Right kidney (tissue), 1 donor: ENCODE measurements around the gene NCEH1.
"Not testable (repeated sequence)": the region's sequence is repeated elsewhere in the genome, so short reads cannot be mapped to it uniquely, and the experiment has no call there.

Experiments used
- DNase-seq: peaks from one replicate; pipeline ENCODE4 v3.0.0-alpha.2; 2016

NCEH1 gene

GRCh38 chr3:172708921-172709773 is 1.7 kb downstream of the NCEH1 start:
- no peak for DNase-seq

- DNase-seq = no peak
Measured at GRCh38 chr3:172707967-172708366, 2.9 kb downstream of the NCEH1 start.

GRCh38 chr3:172707030-172707429 is 3.8 kb downstream of the NCEH1 start:
- DNase-seq = no peak

- no peak for DNase-seq
Measured at GRCh38 chr3:172705170-172705569, 5.7 kb downstream of the NCEH1 start.

GRCh38 chr3:172704001-172704400 is 6.9 kb downstream of the NCEH1 start:
- DNase-seq = no peak

DNA sequence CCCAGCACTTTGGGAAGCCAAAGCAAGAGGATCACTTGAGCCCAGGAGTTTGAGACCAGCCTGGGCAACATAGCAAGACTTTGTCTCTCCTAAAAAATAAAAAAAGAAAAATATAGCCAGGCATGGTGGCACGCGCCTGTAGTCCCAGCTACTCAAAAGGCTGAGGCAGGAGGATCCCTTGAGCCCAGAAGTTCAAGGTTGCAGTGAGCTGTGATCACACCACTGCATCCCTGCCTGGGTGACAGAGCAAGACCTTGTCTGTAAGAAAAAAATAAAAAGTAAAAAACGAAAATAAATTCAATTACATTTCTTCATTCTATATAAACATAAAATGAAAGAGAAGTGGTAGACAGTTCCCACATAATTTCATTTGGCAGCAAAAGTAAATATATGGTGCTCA is 8.1 kb downstream of the NCEH1 start:
- DNase-seq = not testable (repeated sequence)

- no peak for DNase-seq
Measured at GRCh38 chr3:172702256-172702655, 8.6 kb downstream of the NCEH1 start.

DNA sequence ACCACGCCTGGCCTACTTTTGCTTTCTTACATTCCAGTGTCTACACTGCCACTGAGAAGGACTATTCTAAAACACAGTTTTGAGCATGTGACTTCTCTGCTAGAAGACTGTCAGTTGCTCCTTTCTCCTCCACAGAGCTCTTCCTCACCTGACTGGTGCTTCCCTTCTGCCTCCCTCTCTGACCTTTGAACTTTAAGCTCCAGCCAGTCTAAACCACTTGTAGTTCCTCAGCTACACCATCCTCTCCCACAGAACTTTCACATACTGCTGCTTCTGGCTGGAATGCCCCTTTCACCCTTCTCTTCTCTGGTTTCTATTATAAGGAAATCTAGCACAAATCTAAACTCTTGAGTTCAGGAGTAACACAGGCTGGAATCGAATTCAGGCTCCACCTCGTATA is 9.1 kb downstream of the NCEH1 start:
- DNase-seq = no peak

GRCh38 chr3:172700936-172701455 is 9.9 kb downstream of the NCEH1 start:
- DNase-seq = no peak

GRCh38 chr3:172700256-172700655 is 10.6 kb downstream of the NCEH1 start:
- DNase-seq = no peak

GRCh38 chr3:172699031-172699430 is 11.8 kb downstream of the NCEH1 start:
- DNase-seq = no peak

DNA sequence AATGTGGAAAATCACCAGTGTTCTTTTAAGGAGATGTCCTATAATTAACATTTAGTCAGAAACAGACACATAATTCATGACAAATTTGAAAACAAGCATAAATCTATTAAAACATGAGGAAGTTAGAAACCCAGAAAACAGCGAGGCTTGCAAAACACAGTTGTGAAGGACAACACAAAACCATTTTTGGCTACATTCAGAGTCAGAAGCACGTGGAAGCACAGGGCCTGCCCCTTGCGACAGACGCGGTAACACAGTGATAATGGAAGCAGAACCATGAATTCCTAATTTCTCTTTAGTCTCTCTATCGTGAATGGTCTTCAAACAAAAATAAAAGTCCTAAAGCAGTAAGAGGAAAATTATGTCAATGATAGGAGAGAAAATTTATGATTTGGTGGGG is 12.2 kb downstream of the NCEH1 start:
- DNase-seq = no peak

DNA sequence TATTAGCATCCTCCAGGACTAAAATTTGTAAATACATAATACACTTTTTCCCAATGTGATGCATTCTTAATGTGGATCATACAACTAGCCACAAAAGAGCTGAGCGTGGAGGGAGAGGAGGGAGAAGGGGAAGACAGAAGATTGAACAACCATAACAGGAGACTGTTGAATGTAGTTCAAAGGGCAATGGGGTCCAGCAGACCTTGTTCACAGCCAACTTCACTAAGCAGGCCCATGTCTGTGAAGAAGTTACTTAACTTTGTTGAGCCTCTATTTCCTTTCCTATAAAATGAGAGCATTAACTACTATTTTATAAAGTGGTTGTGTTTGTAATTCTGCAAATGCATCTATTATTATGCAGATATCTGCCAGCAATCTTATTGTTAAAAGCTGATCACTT is 13.3 kb downstream of the NCEH1 start:
- no peak for DNase-seq

DNA sequence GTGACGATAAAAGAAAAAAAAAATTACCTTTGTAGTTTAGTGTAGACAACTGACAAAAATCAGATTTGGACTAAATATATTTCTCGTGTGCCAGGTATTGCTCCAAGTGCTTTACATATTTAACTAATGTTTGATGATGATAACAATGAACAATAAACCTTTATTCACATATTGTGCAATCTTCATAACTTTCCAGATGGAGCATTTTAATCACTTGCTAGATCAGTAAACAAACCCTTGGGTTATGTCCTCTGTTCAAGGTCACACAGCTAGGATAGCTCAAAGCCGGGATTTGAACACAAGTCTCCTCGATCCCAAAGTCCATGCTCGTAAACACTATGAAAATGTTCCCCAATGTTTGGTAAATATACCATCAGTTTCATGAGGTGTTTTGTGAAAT is 14.5 kb downstream of the NCEH1 start:
- no peak for DNase-seq

DNA sequence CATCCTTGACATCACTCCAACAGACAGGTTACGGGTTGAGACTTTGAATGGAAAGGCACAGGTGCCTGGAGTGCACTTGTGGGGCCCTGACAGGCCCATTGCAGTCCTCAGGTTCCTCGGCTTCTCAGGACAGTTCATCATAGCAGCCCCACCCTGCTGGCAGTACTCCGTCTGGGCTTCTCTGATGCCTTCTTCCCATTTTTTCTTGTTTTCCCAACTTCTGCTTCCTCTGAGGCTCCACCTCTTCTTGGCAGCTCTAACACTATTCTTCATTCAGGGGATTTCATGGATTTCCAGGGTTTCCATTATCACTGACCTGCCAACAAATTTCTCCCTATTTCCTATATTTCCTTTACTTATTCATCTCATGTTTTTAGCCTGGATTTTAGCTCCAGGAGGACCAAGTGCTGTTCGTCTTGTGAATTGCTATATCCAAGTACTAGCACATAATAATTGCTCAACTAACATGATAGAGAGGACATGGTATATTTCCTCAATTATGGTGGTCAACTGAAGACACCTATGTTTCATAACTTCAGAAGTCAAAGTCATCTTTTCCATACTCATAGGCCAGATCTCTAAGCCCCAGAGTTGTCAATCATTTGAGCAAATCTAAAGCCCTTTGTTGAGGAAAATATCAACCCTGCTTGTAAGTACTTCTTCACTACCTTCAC is 16.2 kb downstream of the NCEH1 start:
- DNase-seq = no peak

- DNase-seq = no peak
Measured at GRCh38 chr3:172692751-172693338, 18.0 kb downstream of the NCEH1 start.

DNA sequence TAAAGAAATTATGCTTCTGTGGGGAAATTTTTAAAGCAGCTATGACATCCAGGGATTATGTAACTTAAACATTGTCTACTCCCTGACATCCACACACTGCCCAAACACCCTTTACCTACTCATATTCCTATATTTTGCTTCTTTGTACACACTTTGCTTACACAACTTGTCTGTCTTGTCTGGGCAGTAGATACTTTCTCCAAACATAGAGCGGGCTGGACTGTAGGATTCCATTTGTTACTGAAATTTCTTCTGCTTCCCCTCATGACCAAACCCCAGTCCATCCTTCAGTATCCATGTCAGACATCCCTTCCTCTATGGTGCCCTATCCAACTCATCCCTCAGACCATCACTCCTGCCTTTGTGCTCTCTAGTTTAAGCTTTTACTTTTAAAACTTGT is 19.9 kb downstream of the NCEH1 start:
- no peak for DNase-seq

GRCh38 chr3:172688588-172688987 is 22.3 kb downstream of the NCEH1 start:
- DNase-seq = no peak

- no peak for DNase-seq
Measured at GRCh38 chr3:172687501-172687900, 23.4 kb downstream of the NCEH1 start.

DNA sequence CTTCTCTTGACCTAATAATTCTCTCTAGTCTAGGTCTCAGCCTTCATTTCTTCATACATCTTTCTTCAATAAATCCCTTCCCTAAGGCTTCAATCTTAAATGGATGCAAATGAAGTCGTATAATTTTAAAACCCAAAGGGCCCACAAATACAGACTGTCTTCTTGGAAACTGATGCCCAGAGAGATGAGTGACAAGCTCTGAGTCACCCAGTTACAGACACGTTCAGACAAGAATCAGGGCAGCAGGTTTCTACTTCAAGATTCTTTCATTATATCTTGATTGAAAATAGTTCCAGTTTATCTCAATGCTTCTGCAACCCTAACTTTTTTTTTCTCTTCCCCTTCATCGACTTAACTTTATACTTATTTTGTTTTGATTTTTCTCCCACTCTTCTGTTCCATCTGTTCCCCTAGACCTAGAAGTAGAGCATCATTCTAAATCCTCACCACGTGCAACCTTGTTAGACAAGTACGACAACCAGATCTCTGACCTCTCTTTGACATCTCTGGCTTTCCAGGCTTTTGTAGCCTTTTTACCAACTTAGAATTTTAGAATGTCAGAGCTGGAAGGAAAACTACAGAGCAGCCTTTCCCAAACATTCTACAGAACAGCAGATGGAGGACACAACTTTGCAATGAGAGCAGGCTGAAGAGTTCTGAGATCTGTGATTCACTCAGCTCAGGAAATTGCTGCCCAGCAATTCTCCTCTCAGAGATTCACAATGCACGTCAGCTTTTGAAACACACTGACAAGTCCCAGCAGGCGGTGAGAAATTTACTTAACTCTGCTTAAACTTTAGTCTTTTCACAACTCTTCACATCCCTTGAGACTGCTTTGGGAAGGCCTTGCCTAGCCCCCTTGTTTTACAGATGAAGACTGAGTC is 25.3 kb downstream of the NCEH1 start:
- DNase-seq = no peak

GRCh38 chr3:172680684-172681083 is 30.2 kb downstream of the NCEH1 start:
- DNase-seq = no peak

DNA sequence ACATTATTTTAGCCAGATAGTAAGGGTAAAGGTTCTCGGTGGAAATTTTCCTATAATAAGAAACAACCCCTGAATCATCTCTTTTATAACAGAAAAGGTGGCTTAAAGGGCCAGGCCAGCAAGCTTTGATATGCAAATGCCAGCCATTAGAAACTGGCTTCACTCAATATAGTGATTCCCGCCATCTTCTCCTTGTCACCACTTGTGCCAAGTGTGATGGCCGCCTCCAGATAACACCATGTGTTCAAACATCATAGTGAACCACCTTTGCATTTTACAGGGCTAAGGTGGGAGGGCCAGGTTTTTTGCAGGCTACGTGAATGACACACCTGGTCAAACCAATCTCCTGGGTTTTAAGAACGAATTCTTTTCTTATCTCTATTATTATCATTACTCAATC is 31.3 kb downstream of the NCEH1 start:
- DNase-seq = no peak
